GM10248 (cell line): ENCODE results near the gene MED23.

Source experiments
- CTCF ChIA-PET: fragments of 300-600 bp; sonication (Branson Sonifier 250); formaldehyde crosslinking; extraction: SDS; loops from one replicate; lab custom pipeline; 2021; ENCODE audit warnings: antibody characterized with exemption; lab: Yijun Ruan, JAX
- POLR2A ChIA-PET: fragments of 350-650 bp; sonication (Branson Sonifier 250); formaldehyde crosslinking; extraction: SDS; loops from one replicate; lab custom pipeline; 2020; ENCODE audit warnings: antibody characterized with exemption; lab: Yijun Ruan, JAX
- DNase-seq: peaks from one replicate; pipeline ENCODE4 v3.0.0; 2012; ENCODE audit errors: extremely low spot score
- TF ChIP-seq, protein P1 (sequence below): IDR thresholded peaks from 2 replicates; pipeline ENCODE4 v1.5.1; 2012; ENCODE audit warnings: mild to moderate bottlenecking, low read depth; ENCODE audit errors: extremely low read depth, missing control alignments, control extremely low read depth

Gene MED23

DNA sequence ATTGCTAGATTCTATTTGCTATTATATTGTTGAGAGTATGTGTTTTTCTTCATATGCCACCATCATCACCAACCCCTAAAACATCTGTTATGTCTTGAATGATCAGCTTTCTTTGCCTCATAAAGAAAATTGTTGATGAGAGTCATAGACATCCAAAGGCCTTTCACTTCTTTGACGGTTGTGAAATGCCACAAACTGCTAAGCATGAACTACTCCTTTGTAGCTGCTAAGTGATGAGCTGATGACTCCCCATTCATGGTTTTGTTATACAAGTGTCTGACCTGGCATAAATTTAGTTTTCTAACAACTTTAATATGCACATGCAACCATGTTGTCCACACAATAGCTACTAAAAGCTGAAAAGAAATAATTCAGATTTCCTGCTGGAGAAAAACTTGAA, 684 bp upstream of the MED23 start:
- TF ChIP-seq, protein P1, sequence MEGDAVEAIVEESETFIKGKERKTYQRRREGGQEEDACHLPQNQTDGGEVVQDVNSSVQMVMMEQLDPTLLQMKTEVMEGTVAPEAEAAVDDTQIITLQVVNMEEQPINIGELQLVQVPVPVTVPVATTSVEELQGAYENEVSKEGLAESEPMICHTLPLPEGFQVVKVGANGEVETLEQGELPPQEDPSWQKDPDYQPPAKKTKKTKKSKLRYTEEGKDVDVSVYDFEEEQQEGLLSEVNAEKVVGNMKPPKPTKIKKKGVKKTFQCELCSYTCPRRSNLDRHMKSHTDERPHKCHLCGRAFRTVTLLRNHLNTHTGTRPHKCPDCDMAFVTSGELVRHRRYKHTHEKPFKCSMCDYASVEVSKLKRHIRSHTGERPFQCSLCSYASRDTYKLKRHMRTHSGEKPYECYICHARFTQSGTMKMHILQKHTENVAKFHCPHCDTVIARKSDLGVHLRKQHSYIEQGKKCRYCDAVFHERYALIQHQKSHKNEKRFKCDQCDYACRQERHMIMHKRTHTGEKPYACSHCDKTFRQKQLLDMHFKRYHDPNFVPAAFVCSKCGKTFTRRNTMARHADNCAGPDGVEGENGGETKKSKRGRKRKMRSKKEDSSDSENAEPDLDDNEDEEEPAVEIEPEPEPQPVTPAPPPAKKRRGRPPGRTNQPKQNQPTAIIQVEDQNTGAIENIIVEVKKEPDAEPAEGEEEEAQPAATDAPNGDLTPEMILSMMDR = no peak
- POLR2A ChIA-PET = no interaction called here
- CTCF ChIA-PET = interaction anchor here (0.6 to 4.2 kb wide), 37 partner anchors 9 to 804 kb away, joined by 3 to 73 read pairs (median 6); partner anchors contain the start of genes ARG1 and ENPP3
- no peak for DNase-seq

DNA sequence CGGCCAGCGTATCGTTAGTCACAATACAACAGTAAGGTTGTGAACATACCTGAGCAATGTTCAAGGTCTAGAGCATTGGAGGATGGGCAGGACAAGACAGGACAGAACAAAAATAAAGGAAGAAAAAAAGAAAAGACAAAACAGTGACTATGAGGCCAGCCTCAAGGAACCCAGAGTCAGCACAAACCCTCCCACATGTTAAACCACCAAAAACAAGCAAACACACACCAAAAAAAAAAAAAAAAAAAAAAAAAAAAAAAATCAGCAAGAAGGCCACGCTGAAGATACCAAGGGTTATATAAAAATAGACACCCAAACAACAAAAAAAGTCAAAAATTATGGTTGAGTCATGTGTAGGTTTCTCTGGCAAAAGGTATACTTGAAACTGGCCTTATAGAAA, 12.8 kb downstream of the MED23 start:
- CTCF ChIA-PET = no interaction called here
- POLR2A ChIA-PET = no interaction called here
- DNase-seq = no peak
- TF ChIP-seq, protein P1 = no peak

DNA sequence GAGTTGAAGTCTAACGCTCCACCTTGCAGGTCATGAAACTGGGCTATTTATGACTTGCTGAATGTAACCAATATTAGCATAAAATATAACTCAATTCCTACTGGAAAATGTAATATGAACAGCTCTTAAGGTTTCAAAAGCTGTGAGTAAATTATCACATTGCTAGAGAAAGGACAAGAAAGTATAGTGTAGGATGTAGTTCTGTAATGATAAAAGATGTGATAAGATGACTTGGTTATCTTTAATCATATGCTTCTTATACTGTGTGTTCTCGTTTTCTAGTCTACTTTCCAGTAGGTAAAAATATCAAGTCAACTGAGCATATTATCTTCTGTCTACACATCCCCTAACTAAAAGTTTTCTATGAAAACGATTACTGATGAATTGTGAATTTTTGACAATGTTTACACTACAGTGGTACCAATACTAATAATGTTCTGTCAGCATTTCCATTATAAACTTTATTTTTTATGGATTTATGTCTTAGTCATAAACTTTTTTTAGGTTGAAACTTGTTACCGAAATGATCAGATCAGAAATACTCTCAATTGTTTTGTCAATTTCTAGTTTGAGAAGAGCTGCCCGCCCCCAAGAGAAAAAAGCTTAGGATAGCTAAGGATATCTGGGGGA, 14.6 kb downstream of the MED23 start:
- TF ChIP-seq, protein P1 = no peak
- no peak for DNase-seq
- ChIA-PET POLR2A (no interaction called here), CTCF (interaction anchor here (1.8 to 5.5 kb wide), 3 partner anchors 11 to 17 kb away, joined by 4 to 50 read pairs (median 10); partner anchors contain the start of gene MED23)

DNA sequence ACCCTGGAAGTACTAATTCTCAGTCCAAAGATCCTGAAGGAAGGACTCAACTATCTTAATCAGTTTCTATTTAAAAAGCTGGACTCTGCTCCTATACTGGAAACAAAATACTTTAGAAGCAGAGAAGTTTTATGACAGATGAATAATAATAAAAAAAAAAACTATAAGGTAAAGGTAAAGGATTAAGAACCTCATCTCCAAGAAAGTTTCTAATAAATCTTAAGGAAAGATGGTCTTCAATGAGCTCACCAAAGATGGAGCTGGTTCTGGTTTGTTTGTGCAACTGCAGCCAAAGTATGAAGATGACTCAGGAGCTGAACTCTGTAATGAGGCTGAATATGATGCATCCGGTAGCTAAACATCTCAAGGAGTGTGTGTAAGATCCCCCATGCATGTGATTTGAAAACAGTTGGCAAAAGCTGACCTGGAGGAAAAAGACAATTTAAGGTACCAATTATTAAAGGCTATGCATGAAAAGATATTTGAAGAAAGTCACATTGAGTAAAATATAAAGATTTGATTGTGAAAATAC, 25.2 kb downstream of the MED23 start:
- TF ChIP-seq, protein P1 = no peak
- ChIA-PET CTCF (interaction anchor here (1.4 to 4.8 kb wide), 3 partner anchors 9 to 25 kb away, joined by 5 to 28 read pairs (median 9); partner anchors contain the start of gene MED23), POLR2A (no interaction called here)
- DNase-seq = no peak

DNA sequence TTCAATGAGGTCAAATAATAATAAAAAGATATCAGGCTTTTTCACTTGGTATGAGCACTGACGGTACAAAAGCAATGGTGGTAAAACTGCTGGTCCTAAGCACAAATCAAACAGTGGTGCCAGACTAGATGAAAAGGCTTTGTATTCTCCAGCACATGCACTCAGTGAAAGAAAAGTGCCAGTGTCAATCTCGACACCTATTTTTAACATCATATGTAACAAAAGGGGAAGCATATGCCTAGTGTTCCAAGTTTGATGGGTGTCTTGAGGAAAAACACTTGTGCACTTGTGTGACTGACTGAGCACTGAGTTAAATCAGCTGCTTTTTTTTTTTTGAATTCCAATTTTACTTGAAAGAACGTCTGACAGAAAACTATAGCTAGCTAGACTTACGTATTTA, 27.3 kb downstream of the MED23 start:
- ChIA-PET POLR2A (no interaction called here), CTCF (interaction anchor here (4.8 kb wide), 1 partner anchor 27 kb away, joined by 28 read pairs; the partner anchor contains the start of gene MED23)
- TF ChIP-seq, protein P1 = no peak
- DNase-seq = no peak

DNA sequence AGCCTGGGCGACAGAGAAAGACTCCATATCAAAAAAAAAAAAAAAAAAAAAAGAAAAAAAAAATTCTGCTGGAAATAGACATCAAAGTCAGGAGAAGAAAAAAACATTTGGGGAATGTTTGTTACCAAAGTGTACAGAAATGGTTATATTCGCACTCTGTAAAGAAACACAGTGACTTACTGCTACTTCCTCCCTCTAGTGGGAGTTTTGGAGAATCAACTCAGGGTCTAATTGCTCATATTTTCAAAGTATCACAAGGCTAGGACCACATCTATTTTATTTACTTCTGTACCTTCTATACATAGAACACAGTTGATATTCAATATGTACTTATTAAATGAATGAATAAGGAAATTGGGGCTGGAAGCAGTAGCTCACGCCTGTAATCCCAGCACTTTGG, 30.6 kb downstream of the MED23 start:
- ChIA-PET POLR2A (no interaction called here), CTCF (interaction anchor here (1.0 to 3.2 kb wide), 2 partner anchors 9 to 31 kb away, joined by 5 to 14 read pairs; partner anchors contain the start of gene MED23)
- DNase-seq = no peak
- TF ChIP-seq, protein P1 = peak; percentile 10
